IPS-NIHi11 (cell line): ENCODE results near the gene TMEM39A.

Experiments
- DNase-seq: peaks from one replicate; pipeline ENCODE4 v3.0.0; 2012; ENCODE audit warnings: mixed read lengths, low spot score

The TMEM39A gene

GRCh38 chr3:119453822-119454221 lies 9.6 kb downstream of the TMEM39A start:
- DNase-seq = no peak

GRCh38 chr3:119444590-119444989 lies 18.8 kb downstream of the TMEM39A start:
- DNase-seq = no peak

DNA sequence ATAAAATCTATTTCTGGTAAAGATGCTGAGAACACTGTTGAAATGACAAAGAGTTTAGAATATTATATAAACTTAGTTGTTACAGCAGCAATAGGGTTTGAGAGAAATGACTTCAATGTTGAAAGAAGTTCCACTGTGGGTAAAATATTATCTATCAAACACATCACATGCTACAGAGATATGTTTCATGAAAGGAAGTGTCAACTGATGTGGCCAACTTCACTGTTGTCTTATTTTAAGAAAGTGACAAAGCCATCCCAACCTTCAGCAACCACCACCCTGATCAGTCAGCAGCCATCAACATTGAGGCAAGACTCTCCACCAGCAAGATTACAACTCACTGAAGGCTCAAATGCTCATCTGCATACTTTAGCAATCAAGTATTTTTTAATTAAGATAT lies 20.2 kb downstream of the TMEM39A start:
- no peak for DNase-seq

DNA sequence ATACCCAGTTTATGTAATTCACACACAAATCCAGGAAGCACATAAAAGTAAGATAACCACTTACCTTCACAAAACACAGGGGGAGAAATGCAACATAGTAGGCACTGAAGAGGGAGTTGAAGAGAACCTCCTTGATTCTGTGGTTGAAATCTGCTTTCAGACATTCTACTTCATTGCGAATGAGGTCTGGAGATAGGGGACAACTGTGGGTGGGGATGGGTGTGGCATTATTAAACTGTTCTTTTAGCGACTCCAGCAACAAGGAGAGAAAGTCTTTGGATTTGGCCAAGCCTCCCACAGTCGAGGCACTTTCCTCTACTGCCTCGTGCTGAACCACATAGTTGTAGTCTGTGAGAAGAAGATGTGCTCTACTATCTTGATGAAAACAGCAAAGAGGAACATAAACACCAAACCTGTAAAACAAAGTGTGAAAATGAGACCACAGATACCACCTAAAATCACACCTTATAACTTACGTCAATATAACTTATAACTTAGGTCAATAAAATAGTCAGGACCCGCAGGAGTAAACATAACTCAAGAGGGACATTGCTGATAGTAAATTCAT lies 25.6 kb downstream of the TMEM39A start:
- DNase-seq = no peak

DNA sequence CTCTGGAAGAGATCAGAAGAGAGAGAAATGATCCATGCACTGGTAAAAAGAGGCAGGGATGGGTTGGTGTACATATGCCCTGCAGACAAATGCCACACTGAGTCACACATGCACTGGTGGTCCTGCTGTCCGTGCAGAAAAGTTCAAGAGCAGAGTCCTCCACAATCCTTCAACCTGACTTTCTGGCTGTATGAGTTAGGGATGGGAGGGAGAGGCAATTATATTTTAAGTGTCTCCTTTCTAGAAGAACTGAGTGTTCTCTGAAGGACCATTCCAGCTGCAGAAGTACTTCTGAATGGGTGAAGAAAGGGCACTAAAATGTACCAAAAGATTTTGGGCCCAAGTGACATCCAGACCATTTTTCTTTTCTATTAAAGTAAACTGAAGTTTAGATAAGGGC lies 26.4 kb downstream of the TMEM39A start:
- no peak for DNase-seq

GRCh38 chr3:119434703-119435102 lies 28.7 kb downstream of the TMEM39A start:
- no peak for DNase-seq

DNA sequence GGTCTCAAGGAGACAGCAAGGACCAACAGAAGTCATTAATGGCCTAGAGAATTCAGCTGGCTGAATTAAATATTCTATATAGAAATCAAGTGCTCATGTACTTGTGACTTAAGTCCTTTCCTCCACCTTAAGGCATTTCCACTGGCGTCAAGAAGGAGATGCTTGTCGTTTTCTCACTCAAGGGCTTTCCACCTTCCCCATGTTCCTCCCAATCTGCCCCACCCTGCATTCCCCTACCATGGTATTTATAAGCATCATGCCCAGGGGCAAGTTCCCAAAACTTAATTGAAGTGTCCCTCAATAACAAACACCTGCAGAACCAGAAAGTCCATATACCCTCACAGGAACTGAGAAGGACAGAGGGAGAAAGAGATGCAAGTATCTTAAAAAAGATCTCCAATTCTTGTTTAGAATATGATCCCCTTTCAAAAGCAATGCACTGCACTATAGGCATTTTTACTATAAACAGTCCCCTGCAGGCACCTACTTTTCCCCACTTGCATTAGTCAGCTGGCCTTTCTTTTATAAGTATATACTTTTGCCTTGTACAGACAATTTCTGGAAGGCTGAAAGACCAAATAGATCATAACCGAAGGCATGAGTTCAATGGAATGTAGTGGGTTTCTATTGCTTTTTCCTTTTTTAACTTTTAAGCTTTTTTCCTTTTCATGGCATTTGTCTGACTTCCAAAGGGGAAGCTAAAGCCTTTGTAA lies 29.6 kb downstream of the TMEM39A start:
- DNase-seq = no peak

DNA sequence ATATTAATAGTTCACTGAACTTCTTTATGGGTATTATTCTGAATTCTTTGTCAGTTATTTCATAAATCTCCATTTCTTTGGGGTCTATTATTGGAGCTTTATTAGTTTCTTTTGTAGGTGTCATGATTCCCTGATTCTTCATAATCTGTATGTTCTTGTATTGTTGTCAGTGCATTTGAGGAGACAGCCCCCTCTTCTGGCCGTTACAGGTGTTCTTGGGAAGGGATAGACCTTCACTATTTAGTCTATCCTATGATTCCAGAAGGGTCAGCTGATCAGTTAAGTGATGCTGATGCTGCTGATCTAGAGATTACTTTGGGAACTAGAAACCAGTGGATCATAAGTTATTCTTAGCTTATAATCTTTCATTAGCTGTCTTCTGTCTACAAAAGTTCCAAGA lies 34.9 kb downstream of the TMEM39A start:
- no peak for DNase-seq

GRCh38 chr3:119427669-119428068 lies 35.7 kb downstream of the TMEM39A start:
- no peak for DNase-seq

- peak; percentile 41 for DNase-seq
Observed at GRCh38 chr3:119420196-119420595, 43.2 kb downstream of the TMEM39A start.

DNA sequence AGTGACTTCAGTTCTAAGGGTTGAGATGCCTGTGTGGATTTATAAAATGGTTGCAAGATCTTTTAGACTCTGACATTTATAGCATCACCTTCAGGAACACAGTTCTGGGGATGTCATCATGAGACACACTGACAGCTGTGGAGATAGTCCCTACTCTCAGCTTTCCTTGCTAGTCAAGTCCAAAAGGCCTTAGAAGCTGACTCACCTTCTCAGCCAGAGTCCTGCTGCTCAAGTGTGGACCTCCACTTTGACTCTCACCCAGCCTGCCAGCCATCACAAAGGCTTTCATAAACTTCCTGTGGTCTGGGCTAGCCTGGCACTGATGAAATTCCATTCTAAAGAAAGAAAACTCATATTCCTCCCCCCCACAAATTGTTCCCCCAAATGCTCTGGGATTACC lies 44.8 kb downstream of the TMEM39A start:
- no peak for DNase-seq

DNA sequence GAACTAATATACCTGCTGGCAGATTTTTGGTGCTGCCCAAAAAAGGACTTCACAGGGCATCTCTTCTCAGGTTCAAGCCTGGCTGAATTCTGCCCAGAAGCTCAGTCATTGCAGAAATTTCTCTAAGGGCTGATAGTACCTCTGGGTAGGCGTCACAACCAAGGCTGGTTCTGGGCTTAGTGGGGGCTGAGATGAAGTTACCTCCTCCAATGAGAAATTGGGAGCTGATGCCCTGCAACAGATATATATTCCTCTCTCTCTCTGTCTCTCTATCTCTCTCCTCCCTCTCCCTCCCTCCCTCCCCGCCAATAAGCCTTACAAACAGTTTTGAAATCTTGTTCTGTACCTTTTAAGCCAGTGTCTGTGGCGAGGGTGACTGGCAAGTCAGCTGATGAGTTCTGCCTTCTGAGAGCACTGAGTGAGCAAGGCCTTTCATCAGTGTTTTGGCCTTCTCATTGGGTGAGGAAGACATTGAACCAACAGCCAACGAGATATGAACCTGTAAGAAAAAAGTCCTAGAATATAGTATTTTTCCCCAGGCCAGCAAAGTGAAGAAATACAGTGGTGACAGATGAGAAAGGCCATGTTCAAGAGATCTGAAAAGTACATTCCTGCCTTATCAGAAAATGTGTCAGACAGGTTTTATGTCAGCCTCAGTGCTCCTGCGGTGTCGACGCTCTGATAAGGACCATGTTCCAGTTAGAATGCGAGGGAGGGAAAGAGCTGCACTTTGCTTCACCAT lies 45.5 kb downstream of the TMEM39A start:
- no peak for DNase-seq

DNA sequence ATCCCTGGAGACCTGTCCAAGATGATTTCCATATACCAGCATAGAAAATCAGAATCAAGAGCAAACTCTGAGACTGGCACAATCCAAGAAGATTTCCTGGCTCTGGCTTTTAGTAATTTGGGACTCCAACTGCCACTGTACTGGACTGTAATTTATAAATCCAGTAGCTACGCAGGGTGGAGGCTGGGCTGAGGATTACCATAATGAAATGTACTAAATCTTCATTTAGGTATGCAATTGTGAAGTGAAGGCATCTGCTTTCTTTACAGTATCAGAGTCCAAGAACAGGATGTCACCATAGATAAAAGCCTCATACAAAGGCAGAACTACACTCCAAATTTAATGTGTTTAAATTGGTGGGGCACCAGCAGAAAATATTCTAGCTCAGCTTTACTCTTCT lies 46.5 kb downstream of the TMEM39A start:
- DNase-seq = no peak

DNA sequence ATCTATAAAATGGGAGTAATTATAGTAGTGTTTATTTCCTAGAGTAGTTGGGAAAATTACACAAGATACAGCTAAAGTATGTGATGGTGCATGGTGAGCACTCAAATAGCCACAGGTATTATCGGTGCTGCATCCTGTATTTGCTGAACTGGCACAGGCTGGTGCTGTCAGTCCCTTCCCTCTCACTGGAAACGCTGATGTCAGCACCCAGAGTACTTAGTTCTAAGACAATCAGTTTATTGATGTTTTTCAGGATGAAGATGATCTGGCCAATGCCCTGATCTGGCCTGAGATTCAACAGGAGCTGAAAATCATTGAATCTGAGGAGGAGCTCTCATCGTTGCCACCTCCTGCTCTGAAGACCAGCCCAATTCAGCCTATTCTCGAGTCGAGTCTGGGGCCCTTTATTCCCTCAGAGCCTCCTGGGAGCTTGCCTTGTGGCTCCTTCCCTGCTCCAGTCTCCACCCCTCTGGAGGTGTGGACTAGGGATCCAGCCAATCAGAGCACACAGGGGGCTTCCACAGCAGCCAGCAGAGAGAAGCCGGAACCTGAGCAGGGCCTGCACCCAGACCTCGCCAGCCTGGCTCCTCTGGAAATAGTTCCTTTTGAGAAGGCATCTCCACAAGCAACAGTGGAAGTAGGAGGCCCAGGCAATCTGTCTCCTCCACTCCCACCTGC lies 49.7 kb downstream of the TMEM39A start:
- DNase-seq = peak; percentile 64

GRCh38 chr3:119409844-119410243 lies 53.6 kb downstream of the TMEM39A start:
- no peak for DNase-seq

GRCh38 chr3:119408243-119408950 lies 55.0 kb downstream of the TMEM39A start:
- DNase-seq = no peak

- no peak for DNase-seq
Observed at GRCh38 chr3:119405315-119405714, 58.1 kb downstream of the TMEM39A start.

DNA sequence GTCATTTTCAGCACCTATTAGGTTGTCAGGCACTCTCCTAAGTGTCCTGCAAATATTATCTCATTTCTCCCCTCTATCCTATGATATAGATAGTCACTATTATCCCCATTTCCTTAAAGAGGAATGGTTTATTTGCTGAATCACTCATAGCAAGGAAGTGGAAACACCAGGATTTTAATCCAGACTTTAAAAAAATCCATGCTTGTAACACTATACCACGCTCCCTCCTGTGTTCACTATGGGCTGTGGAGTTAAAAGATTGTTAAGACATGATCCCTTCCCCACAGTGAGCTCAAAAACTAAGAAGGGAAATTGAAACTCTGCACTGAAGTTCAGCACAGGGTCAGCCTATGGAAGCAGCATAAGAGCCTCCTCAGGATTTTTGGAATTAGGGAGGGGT lies 60.2 kb downstream of the TMEM39A start:
- DNase-seq = no peak

GRCh38 chr3:119402791-119403190 lies 60.6 kb downstream of the TMEM39A start:
- no peak for DNase-seq

- peak; percentile 27 for DNase-seq
Observed at GRCh38 chr3:119401503-119402440, 61.6 kb downstream of the TMEM39A start.

DNA sequence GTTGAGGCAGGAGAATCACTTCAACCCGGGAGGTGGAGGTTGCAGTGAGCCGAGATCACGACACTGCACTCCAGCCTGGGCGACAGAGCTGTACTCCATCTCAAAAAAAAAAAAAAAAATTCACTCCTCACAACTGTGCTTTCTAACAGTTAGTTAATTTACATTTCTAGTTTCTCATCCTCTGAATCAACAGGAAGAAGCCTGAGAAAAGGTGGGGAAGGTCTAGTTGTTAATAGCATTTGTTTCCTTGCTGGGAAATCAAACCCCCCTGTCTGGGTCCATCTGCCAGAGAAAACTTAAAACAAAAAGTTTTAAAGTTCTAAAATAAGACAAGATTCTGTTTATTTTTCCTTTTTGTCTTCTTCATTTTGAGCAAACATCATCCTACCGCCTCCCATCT lies 62.3 kb downstream of the TMEM39A start:
- no peak for DNase-seq
